HG02885 (cell line): ENCODE results near the gene GLRX3.
"Not testable (repeated sequence)": the region's sequence is repeated elsewhere in the genome, so short reads cannot be mapped to it uniquely, and the experiment has no call there.

ENCODE experiments used
- ATAC-seq: cut with Tn5 transposase; IDR thresholded peaks from one replicate; pipeline ENCODE4 v1.9.1; 2021; ENCODE audit warnings: mild to moderate bottlenecking; ENCODE audit not compliant: unreplicated experiment, poor library complexity

The GLRX3 gene

DNA sequence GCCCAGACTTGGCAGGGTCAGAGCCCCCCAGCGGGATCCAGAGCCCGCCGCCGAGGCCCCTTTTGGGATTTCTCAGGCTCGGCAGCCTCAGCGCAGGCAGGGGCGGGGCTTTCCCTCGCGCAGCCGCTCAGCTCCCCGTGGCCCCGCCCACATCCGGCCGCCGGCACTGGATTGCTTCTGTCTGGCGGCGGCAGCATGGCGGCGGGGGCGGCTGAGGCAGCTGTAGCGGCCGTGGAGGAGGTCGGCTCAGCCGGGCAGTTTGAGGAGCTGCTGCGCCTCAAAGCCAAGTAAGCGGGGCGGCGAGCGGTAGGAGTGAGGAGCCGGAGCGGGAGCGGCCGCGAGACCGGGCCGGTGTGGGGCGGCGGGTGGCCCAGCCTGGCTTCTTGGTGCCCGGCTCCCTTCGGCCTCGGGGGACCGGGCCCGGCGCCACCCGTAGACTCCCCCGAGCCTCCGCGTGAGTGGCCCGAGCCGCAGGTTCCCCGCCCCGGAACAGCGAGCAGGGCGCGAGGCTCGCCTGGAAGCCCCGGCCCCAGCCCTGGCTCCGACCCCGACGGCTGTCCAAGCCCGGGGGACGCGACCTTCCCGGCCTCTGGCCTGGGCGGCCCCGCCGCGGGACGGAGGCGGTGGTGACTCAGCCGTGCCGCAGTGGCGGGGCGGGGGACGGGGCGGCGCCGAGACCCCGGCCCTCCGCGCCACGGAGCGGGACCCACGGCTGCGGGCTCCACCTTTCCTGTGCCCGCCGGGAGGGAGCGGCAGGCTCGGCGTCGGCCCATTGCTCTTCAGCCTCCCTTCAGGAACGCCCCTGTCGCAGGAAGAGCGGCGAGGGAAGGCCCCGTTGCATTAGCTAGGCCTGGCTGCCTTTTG is at the start of gene GLRX3:
Gene GLRX3, plus strand, starts transcription at position 166 of the 864 bp plus-strand sequence. Its CDS starts 30 bp downstream, at position 196.
- ATAC-seq, result peak; percentile 80

DNA sequence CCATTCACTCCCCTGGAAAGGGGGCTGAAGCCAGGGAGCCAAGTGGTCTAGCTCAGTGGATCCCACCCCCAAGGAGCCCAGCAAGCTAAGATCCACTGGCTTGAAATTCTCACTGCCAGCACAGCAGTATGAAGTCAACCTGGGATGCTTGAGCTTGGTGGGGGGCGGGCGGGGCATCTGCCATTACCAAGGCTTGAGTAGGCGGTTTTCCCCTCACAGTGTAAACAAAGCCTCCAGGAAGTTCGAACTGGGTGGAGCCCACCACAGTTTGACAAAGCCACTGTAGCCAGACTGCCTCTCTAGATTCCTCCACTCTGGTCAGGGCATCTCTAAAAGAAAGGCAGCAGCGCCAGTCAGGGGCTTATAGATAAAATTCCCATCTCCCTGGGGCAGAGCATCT is 45.6 kb upstream of the GLRX3 start:
- ATAC-seq, result not testable (repeated sequence)

DNA sequence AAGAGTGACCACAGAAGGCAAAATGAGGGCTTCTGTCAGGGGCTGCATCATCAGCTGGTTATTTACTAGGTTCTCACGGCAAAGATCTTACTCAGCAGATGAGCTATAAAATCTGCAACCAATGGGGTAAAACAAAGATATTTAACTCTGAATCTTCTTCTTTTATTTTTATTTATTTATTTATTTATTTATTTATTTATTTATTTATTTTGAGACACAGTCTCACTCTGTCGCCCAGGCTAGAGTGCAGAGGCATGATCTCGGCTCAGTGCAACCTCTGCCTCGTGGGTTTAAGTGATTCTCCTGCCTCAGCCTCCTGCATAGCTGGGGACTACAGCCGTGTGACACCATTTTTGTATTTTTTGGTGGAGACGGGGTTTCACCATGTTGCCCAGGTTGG is 36.8 kb upstream of the GLRX3 start:
- no peak for ATAC-seq

DNA sequence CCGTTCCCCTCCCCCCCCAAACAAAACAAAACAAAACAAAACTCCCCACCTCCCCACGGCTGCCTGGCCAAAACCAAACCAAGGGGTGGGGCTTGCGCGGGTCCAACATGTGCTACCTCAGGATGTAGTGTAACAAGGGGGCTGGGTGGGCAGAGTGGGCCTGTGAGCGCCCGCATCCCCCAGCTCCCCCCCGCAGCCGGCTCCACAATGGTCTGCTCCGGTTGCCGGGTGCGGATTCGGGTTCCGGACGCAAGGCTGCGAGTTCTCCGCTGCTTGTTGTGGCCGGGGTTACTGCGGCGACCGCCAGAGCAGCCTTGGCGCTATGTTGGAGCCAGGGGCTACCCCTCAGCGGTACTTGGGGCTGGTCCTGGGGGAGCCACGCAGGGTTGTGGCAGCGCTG is 30.5 kb upstream of the GLRX3 start:
- ATAC-seq, result no peak

DNA sequence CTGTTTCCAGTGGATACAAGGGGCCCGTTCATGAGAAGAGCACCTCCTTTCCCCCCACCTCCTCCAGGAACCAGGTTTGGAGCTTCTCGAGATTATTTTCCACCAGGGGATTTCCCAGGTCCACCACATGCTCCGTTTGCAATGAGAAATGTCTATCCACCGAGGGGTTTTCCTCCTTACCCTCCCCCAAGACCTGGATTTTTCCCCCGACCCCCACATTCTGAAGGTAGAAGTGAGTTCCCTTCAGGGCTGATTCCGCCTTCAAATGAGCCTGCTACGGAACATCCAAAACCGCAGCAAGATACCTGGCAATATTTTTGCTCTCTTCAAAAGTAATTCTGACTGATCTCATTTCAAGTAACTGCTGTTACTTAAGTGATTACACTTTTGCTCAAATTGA is 28.0 kb upstream of the GLRX3 start:
- ATAC-seq, result not testable (repeated sequence)

DNA sequence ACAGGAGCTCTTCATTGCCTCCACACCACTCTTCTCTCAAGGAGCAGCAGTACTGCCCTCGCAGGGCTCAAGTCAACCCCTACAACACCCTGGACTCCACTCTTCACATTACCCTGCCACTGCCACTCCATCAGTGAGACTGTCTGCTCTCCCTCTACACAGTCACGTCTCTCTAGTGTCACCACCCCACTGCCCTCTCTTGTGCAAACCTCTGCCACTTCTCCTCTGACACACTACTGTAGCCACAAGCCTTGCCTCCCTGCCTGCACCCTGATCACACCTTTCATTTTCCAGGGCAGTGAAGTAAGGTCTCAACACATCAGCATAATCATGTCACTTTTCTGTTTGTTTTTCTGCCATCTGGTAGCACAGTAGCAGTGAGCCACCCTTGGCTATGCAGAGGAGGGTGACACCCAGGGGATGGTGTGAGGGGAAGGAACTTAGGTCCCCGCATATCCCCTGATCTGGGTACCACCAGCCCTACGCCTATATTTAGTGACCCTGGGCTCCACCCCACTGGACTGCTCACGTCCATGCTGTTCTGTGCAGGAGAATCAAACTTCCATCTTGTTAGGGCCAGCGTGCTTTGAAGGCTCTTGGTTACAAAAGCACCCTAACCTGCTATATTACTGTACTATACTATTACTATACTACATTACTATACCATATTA is 27.1 kb upstream of the GLRX3 start:
- ATAC-seq, result no peak

DNA sequence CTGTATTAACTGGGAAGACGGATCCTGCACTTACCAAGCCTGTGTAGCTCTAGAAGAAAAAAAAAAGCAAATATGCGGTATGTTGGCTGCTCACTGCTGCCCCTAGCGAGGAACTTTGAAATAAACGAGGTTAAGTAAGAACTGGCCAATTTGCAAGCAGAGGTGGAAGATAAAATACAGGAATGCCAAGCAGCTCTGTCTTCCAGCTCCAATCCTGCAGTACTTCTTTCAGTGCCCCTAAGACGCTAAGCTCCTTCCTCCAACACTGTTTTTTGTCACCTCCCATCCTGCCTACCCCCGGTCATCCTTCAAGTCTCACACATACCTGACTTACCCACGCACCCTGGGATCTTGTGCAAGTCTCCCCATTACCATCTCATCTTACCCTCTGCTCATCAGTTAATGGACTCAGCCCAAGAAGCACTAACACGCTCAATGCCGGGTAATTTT is 26.4 kb upstream of the GLRX3 start:
- ATAC-seq, result no peak

DNA sequence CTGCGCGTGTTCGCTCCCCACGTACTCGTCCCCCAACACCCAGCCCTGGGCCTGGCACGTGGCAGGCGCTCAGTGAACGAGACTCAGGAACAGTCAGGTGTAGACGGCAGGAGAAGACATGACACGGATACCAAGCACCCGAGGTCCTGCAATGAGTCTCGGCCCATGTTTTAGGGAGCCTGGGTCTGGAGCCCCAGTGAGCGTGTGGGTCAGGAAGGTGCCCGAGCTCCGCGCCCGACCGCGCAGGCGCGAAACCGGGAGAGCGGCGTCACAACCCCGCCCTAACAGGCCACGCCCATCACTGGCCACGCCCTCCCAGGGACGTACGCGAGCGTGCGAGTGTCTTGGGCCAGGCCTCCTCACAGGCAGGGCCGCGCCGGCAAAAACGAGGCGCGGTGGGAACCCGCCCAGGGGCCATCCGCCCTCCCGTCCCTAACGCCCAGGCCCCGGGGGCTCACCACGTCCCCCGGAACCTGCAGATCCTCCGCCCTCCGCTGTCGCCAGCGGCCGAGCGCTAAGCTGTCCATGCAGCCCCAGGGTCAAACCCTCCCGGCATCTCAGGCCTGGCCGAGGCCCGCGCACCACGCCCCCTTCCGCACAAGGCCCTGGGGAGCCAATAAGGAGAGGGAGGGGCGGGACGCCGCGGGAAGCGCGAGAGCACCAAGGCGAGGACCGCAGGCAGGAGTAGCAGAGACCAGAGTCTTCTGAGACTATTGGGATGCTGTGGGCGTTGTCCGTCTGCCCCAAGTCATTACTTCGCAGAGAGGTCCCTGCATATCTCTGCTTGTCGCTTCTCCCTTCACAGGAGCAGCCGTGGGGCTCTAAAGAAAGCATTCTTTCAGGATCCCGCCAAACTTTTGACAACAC is 25.7 kb upstream of the GLRX3 start, which contains the start of gene C10orf143:
Gene C10orf143, minus strand, starts transcription at position 585 of the 867 bp plus-strand sequence. Its CDS starts 58 bp downstream, at position 527.
- ATAC-seq, result peak; percentile 82

DNA sequence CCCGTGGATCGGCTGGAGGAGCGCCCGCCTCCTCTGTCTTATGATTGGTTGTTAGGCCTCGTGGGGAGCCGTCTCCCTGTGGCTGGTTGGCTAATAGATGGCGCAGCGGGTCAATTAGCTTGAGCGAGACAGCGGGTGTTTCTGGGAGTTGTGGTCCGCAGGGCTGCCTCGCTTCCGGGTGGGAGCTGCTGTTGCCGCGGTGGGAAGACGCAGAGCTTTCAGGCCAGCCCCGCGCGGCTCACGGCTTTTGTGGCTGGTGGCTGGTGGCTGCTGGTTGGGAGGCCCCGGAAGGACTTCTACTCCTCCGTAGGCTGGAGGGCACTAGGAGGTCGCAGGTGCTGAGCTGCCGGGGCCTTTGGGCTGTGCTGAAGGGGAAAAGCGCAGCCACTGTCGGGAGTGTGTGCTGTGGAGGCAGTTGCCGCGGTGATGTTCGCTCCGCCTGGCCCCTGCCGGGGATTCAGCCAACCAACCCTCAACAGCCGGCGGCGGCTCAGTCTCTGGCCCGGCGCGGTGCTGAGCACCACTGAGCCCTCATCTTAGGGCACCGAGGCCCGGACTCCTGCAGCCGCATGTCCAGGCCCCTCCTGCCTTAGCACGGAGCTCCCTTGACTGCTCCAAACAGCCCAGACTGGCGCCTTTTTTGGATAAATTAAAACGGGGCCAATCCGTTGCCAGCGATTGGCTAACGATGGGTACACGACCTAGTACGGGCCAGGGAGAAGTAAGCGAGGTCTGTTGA is 24.9 kb upstream of the GLRX3 start:
- peak; percentile 86 for ATAC-seq

DNA sequence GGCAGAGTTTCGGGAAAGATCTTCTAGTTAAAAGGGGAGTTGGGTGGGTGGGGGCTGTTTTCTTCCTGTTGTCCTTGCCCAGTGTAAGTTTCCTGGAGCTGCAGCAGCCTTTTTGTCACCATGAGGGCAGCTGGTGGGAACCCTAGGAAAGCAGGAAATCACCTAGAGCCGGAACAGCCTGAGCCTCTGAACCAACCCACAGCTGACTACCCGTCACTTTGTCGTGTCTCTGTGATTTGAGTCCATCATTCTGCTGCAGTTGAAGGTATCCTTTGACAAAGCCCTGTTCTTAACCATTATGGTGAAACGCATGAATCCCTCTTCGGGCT is 24.4 kb upstream of the GLRX3 start:
- no peak for ATAC-seq

DNA sequence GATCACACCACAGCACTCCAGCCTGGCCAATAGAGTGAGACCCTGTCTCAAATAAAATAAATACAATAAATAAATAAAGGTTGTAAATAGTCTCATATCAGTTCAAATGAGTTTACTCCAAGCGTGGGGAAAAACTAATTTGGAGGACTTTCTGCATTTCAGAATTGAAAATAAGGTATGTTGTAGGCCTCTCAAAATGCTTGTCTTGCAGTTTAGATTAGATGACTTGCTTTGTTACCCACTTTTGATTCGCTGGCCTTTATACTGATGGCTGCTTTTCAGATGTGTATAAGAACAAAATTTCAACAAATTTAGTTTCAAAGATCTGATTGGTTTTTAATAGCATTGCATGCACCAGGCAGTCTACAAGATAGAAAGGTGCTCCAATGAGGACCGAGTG is 23.4 kb upstream of the GLRX3 start:
- no peak for ATAC-seq

DNA sequence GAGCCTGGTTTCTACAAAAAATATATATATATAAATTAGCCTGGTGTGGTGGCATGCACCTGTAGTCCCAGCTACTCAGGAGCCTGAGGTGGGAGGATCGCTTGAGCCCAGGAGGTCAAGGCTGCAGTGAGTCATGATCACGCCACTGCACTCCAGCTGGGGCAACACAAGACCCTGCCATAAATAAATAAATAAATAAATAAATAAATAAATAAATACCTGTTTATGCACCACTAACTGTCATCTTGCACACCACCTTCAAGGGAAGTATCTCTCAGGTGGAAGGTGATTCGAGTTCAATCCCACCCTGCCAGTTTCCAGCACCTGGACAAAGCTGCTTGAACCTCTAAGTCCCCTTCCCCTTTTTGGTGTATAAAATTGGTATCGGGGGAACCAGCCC is 19.2 kb upstream of the GLRX3 start:
- not testable (repeated sequence) for ATAC-seq

DNA sequence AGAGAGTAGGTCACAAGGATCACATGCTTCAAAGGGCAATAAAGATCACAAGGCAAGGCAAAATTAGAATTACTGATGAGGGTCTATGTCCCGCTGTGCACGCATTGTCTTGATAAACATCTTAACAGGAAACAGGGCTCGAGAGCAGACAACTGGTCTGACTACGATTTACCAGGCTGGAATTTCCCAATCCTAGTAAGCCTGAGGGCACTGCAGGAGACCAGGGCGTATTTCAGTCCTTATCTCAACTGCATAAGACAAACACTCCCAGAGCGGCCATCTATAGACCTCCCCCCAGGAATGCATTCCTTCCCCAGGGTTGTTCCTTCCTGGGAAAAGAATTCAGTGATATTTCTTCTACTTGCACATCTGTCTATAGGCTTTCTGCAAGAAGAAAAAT is 18.7 kb upstream of the GLRX3 start:
- not testable (repeated sequence) for ATAC-seq

DNA sequence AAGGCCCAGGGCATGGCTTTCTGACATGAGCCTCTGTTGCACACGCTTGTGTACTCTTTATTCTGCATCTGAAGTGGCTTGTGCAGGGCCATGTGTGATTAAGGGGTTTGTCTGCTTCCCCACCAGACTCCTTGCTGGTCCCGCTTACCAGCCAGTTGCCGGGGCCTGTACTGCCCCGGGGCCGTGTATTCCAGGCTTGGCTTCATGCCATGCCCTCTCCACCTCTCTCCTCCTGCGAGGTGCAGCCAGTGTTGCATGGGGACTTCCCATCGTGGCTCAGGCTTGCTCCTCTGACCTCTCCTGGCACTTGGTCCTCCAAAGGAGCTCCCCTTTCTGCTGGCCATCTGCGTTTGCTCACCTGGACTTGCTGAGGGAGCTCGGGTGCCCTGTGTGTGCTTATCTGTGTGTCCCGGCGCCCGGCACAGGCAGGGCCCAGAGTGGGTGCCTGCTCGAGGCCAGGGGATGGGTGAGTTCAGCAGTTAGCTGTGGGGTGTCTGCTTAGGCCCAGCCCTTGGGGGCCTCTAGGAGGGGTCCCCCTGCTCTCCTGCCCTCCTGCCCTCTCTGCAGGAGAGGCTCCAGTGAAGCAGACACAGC is 14.6 kb upstream of the GLRX3 start:
- no peak for ATAC-seq

DNA sequence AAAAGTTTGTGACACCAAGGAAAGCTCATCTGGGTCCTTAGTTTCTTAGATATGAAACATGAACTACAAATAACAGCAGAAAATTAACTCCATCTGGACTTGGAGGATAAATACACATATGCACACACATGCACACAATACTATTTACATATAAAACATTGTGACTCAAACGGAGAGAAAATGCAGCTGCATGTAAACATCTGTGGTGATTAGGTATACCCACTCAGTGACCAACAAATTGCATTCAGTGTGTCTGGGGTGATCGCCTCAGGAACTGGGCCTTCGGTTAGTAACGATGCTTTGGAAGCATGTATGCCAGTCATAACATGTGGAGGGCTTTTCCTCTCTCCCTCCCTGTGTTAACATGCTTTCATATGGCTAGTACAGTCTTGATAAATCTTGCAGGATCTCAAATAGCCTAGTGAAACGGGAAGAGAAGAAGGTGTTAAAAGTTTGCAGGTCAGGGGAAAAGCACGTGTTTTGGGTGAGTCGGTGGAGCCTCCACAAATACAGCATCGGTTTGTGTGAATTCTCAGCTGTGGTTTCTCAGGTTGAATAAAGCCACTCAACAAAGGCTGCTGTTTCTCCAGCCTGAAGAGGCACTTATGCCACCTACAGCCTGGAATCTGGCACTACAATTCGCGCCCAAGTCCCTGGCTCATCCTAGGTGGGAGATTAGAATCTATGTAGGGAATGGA is 8.7 kb upstream of the GLRX3 start:
- peak; percentile 98 for ATAC-seq

DNA sequence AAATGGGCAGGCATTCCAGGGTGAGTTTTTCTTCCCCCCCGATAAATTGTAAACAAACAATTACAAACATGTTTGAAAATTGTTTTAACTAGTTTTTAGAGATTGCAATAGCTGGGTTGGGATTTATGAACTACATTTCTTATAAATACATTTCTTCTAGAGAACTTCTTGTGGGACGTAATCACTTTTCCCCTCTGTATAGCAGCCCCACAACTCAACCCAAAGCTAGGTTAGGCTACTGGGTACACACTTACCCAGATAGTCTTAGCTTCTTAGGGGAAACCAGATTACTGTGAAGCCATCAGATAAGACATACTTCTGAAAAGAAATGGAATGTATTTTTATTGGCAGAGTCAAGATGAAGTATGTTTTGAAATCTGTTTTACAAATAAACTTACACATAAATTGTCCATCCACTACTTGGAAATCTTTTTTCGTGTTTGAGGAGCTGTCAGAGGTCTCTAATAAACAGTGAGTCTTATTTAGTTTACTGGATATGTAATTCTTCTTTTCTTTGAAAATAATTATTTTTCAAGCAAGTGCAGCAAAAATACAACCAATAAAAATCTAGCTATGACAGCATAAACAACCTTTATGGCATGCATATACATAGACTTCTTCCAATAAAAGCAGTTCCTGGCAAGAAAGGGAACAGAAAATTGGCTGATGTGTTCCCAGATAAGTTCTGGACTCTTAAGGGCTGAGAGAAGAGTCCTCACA is 8.0 kb upstream of the GLRX3 start:
- no peak for ATAC-seq

DNA sequence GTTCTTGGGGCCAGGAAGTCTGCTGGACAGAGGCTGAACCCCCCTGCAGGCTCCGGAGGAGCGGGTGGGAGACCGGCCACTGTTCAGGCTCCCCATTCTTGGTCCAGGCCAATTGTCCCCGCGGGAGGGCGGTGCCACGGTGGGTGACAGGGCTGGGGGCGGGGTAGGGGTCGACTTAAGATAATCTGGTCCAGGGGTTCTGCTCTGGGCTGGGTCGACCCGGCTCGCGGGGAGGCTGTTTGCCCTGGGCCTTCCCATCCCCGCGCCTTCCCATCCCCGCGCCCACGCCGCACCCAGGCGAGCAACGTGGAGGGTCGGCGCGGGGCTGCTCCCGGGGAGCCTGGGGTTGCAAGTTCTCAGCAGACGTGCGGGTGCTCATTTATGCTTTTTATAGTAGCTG is 7.3 kb upstream of the GLRX3 start:
- ATAC-seq, result no peak

DNA sequence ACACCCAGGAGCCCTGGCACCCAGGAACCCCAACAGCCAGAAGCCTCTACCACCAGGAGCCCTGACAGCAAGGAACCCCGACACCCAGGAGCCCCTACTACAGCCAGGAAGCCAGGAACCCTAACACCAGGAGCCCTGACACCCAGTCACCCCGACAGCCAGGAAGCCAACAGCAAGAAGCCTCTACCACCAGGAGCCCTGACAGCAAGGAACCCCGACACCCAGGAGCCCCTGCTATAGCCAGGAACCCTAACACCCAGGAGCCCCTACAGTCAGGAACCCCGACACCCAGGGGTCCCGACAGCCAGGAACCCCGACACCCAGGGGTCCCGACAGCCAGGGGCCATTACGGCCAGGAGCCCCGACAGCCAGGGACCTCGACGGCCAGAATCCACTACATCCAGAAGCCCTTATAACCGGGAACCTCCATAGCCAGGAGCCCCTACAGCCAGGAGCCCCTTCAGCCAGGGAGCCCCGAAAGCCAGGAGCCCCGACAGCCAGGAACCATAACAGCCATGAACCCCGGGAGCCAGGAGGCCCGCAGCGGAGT is 440 bp upstream of the GLRX3 start:
- ATAC-seq, result no peak
